GM23338 (cell line): ENCODE data around the gene SLC28A1. TPM values are rescaled to one million over a fixed set of nuclear protein-coding genes. Genes with fewer than 3 reads are reported as not detected.

Experiments used
- ATAC-seq: fragments of 200-7000 bp; cut with Tn5 transposase; 3 replicates; pipeline ENCODE4 v1.9.1; 2020
- DNase-seq: peaks from one replicate; pipeline ENCODE4 v3.0.0-alpha.2; 2015; ENCODE audit warnings: low spot score
- H2AFZ ChIP-seq: fragments of 200-600 bp; sonication (generic); 2 replicates; pipeline ENCODE4 v1.8.0; 2016; ENCODE audit warnings: antibody characterized with exemption, mild to moderate bottlenecking, moderate library complexity
- H3F3A ChIP-seq: fragments of 200-600 bp; sonication (generic); replicated peaks from 2 replicates; pipeline ENCODE4 v1.8.0; 2017; ENCODE audit warnings: antibody characterized with exemption, mixed run types, low read depth
- H3K27ac ChIP-seq: fragments of 200-600 bp; sonication (generic); 2 replicates; pipeline ENCODE4 v1.6.1; 2016; ENCODE audit warnings: low read depth
- H3K27me3 ChIP-seq: fragments of 200-600 bp; sonication (generic); 2 replicates; pipeline ENCODE4 v1.8.0; 2016; ENCODE audit warnings: mild to moderate bottlenecking, mixed run types, moderate library complexity; ENCODE audit not compliant: insufficient read depth
- H3K36me3 ChIP-seq: fragments of 200-600 bp; sonication (generic); 2 replicates; pipeline ENCODE4 v1.8.0; 2016; ENCODE audit warnings: mild to moderate bottlenecking; ENCODE audit not compliant: insufficient read depth
- H3K4me1 ChIP-seq: fragments of 200-600 bp; sonication (generic); 2 replicates; pipeline ENCODE4 v1.8.0; 2016; ENCODE audit warnings: mild to moderate bottlenecking, moderate library complexity; ENCODE audit not compliant: insufficient read depth
- H3K4me2 ChIP-seq: fragments of 200-600 bp; sonication (generic); 2 replicates; pipeline ENCODE4 v1.7.1; 2017; ENCODE audit warnings: mixed run types
- H3K4me3 ChIP-seq: fragments of 200-600 bp; sonication (generic); 2 replicates; pipeline ENCODE4 v1.6.1; 2016; ENCODE audit warnings: mixed run types
- H3K79me2 ChIP-seq: fragments of 200-600 bp; sonication (generic); replicated peaks from 2 replicates; pipeline ENCODE4 v1.8.0; 2017; ENCODE audit warnings: mild to moderate bottlenecking; ENCODE audit not compliant: insufficient read depth
- H3K9me2 ChIP-seq: fragments of 200-600 bp; sonication (generic); 2 replicates; pipeline ENCODE4 v1.8.0; 2017; ENCODE audit not compliant: insufficient read depth
- H4K20me1 ChIP-seq: fragments of 200-600 bp; sonication (generic); replicated peaks from 2 replicates; pipeline ENCODE4 v1.8.0; 2017; ENCODE audit warnings: mild to moderate bottlenecking; ENCODE audit not compliant: insufficient read depth
- H3K27ac Mint-ChIP-seq: 2 replicates; pipeline ENCODE4 v1.8.0; 2020; ENCODE audit warnings: inconsistent platforms, mild to moderate bottlenecking, moderate library complexity, mixed read lengths
- H3K27me3 Mint-ChIP-seq: 3 replicates; pipeline ENCODE4 v1.8.0; 2022; ENCODE audit warnings: low read depth, mild to moderate bottlenecking, moderate library complexity, mixed read lengths, inconsistent platforms; ENCODE audit not compliant: insufficient read depth, poor library complexity
- H3K36me3 Mint-ChIP-seq: 3 replicates; pipeline ENCODE4 v1.8.0; 2021; ENCODE audit warnings: low read depth, mild to moderate bottlenecking, inconsistent platforms, moderate library complexity, mixed read lengths
- H3K4me1 Mint-ChIP-seq: 3 replicates; pipeline ENCODE4 v1.8.0; 2020; ENCODE audit warnings: mild to moderate bottlenecking, inconsistent platforms, mixed read lengths
- H3K4me3 Mint-ChIP-seq: 3 replicates; pipeline ENCODE4 v1.8.0; 2021; ENCODE audit warnings: moderate library complexity, mild to moderate bottlenecking, inconsistent platforms, mixed read lengths
- H3K9me3 Mint-ChIP-seq: 3 replicates; pipeline ENCODE4 v1.8.0; 2020; ENCODE audit warnings: moderate library complexity, mild to moderate bottlenecking, inconsistent platforms, mixed read lengths
- CREB1 ChIP-seq: fragments of 250-450 bp; sonication (Bioruptor Pico); IDR thresholded peaks from 2 replicates; pipeline ENCODE4 v1.5.0; 2020; ENCODE audit warnings: low read depth, mild to moderate bottlenecking, moderate library complexity
- CTCF ChIP-seq, 2 experiments: fragments of 200-600 bp in 1 of 2; sonication (generic) in 1 of 2; conservative IDR thresholded peaks; 2 replicates each; pipeline versions ENCODE4 v1.5.1 to v1.6.1; 2016 to 2017; ENCODE audit warnings: antibody characterized with exemption in 2 of 2, low read depth in 2 of 2, mild to moderate bottlenecking in 2 of 2, moderate library complexity in 1 of 2
- ETS1 ChIP-seq: IDR thresholded peaks from 2 replicates; pipeline ENCODE4 v1.6.1; 2016; ENCODE audit warnings: antibody characterized with exemption
- EZH2 ChIP-seq: fragments of 200-600 bp; sonication (generic); IDR thresholded peaks from one replicate; pipeline ENCODE4 v1.8.0; 2017; ENCODE audit warnings: antibody characterized with exemption, mild to moderate bottlenecking, low read depth; ENCODE audit not compliant: unreplicated experiment
- NANOG ChIP-seq: IDR thresholded peaks from 2 replicates; pipeline ENCODE4 v1.6.1; 2016; ENCODE audit warnings: antibody characterized with exemption, borderline replicate concordance
- POLR2AphosphoS5 ChIP-seq: IDR thresholded peaks from 2 replicates; pipeline ENCODE4 v1.6.1; 2016; ENCODE audit warnings: antibody characterized with exemption, low read depth
- polyA plus RNA-seq: library from polyadenylated mRNA; unstranded; fragments of >200 nt; fragmentation: Nextera tagmentation; extraction: Ambion mirVana; gene quantifications from 2 replicates; pipeline ENCODE4 v1.2.1, GENCODE V29; 2016
- total RNA-seq: library from RNA; depleted of rRNA; stranded (reverse); fragments of >200 nt; shearing (Covaris generic); gene quantifications from 2 replicates; pipeline ENCODE4 v1.2.3, GENCODE V29; 2014

Gene SLC28A1
- total and polyA plus RNA-seq, 2 experiments from 2014 or later = not detected

GRCh38 chr15:84872009-84872910 is 12.2 kb upstream of the SLC28A1 start:
- Histone ChIP-seq H3K27me3 (no peaks in the 10 kb centered on the region), H3K4me1 (no peaks in the 10 kb centered on the region; the same call in 1 of the 2 replicates), H3K27ac (no peak overlapping the region), H3K9me2 (no peaks in the 10 kb centered on the region), H3K4me3 (no peak overlapping the region), H3K4me2 (no peak overlapping the region), H2AFZ (no peak overlapping the region), H4K20me1 (no peaks in the 10 kb centered on the region; the same call in 1 of the 2 replicates), H3K36me3 (no peaks in the 10 kb centered on the region), H3F3A (peaks cover 7% of the 10 kb centered on the region; the same call in 1 of the 2 replicates), H3K79me2 (no peaks in the 10 kb centered on the region)
- Mint-ChIP-seq H3K36me3 (no peaks in the 10 kb centered on the region; the same call in 2 of the 3 replicates), H3K9me3 (no peaks in the 10 kb centered on the region), H3K27me3 (no peaks in the 10 kb centered on the region), H3K4me1 (peaks cover 4% of the 10 kb centered on the region; the same call in 1 of the 3 replicates), H3K27ac (no peak overlapping the region), H3K4me3 (no peak overlapping the region)
- TF ChIP-seq ETS1 (no peak), CREB1 (CRISPR knock-in tag) (no peak), POLR2AphosphoS5 (no peak)
- DNase-seq (no peak), ATAC-seq (no peak)

- no peaks in the 10 kb centered on the region for H3K79me2 ChIP-seq
- H4K20me1 ChIP-seq = no peaks in the 10 kb centered on the region; the same call in 1 of the 2 replicates
- H3K4me2 ChIP-seq = no peak overlapping the region
- H2AFZ ChIP-seq = no peak overlapping the region
- Mint-ChIP-seq H3K9me3 (no peaks in the 10 kb centered on the region), H3K36me3 (no peaks in the 10 kb centered on the region; the same call in 2 of the 3 replicates), H3K27me3 (no peaks in the 10 kb centered on the region), H3K4me3 (no peak overlapping the region), H3K27ac (no peak overlapping the region), H3K4me1 (peaks cover 8% of the 10 kb centered on the region; the same call in 2 of the 3 replicates)
- H3K27ac ChIP-seq = no peak overlapping the region
- no peaks in the 10 kb centered on the region; the same call in 1 of the 2 replicates for H3K4me1 ChIP-seq
- DNase-seq (no peak), ATAC-seq (no peak)
- H3K4me3 ChIP-seq = no peak overlapping the region
- no peaks in the 10 kb centered on the region for H3K36me3 ChIP-seq
- peaks cover 7% of the 10 kb centered on the region; the same call in 1 of the 2 replicates for H3F3A ChIP-seq
- no peaks in the 10 kb centered on the region for H3K9me2 ChIP-seq
- TF ChIP-seq POLR2AphosphoS5 (no peak), NANOG (no peak), CREB1 (CRISPR knock-in tag) (no peak), ETS1 (no peak), CTCF (conservative IDR thresholded peaks at IDR 0.05; ENCODE audit: low read depth in 2 of 2) (no peak), EZH2 (no peak)
- H3K27me3 ChIP-seq = no peaks in the 10 kb centered on the region
These were observed 10.5 kb upstream of the SLC28A1 start for GRCh38 chr15:84873997-84874396.
